Heart left ventricle (tissue), 16 donors: ENCODE measurements around the gene SCYL2. TPM values are rescaled to one million over a fixed set of nuclear protein-coding genes. Genes with fewer than 3 reads are reported as not detected.
"Not testable (repeated sequence)": the region's sequence is repeated elsewhere in the genome, so short reads cannot be mapped to it uniquely, and the experiment has no call there.

Experiments used
- ATAC-seq, 4 donors: fragments of 200-7000 bp; cut with Tn5 transposase; one replicate each; pipeline ENCODE4 v1.9.1; 2020 to 2022; ENCODE audit warnings: moderate library complexity in 4 of 4, mild to moderate bottlenecking in 3 of 4, moderate number of reproducible peaks in 1 of 4
- DNase-seq, 5 donors: peaks; one replicate each; pipeline ENCODE4 v3.0.0-alpha.2; 2020
- H3K27ac ChIP-seq, 12 donors: fragments of 200-600 bp; sonication (generic) in 4 of 12; one replicate each; pipeline versions ENCODE4 v1.5.0 to v1.8.0; 2016 to 2022; ENCODE audit warnings: mild to moderate bottlenecking in 2 of 12
- H3K27me3 ChIP-seq, 9 donors: fragments of 200-600 bp; sonication (generic) in 2 of 9; one replicate each; pipeline versions ENCODE4 v1.5.1 to v1.8.0; 2016 to 2022; ENCODE audit warnings: mild to moderate bottlenecking in 3 of 9
- H3K36me3 ChIP-seq, 9 donors: fragments of 200-600 bp; sonication (generic) in 2 of 9; one replicate each; pipeline versions ENCODE4 v1.5.0 to v1.8.0; 2018 to 2022; ENCODE audit warnings: mild to moderate bottlenecking in 2 of 9
- H3K4me1 ChIP-seq, 12 donors: fragments of 200-600 bp; sonication (generic) in 4 of 12; one replicate each; pipeline versions ENCODE4 v1.5.0 to v1.8.0; 2016 to 2022; ENCODE audit warnings: mild to moderate bottlenecking in 3 of 12
- H3K4me3 ChIP-seq, 12 donors: fragments of 200-600 bp; sonication (generic) in 4 of 12; one replicate each; pipeline versions ENCODE4 v1.5.0 to v1.8.0; 2017 to 2022; ENCODE audit warnings: mild to moderate bottlenecking in 9 of 12, moderate library complexity in 4 of 12
- H3K9me3 ChIP-seq, 12 donors: fragments of 200-600 bp; sonication (generic) in 4 of 12; one replicate each; pipeline versions ENCODE4 v1.5.0 to v1.8.0; 2016 to 2022; ENCODE audit warnings: mild to moderate bottlenecking in 1 of 12
- POLR2A ChIP-seq, 2 donors: fragments of 450-650 bp; IDR thresholded peaks; one replicate each; pipeline ENCODE4 v1.6.1; 2017; ENCODE audit warnings: antibody characterized with exemption in 2 of 2, mild to moderate bottlenecking in 2 of 2, moderate library complexity in 2 of 2
- WGBS, 4 donors: extraction: QIAGEN DNeasy Blood & Tissue Kit in 2 of 4; methylation state at CpG; one replicate each; pipeline versions ENCODE4 v1.1.5 to v1.1.7; 2013 to 2018; 5-methylcytosine and 5-hydroxymethylcytosine counted together
- intact Hi-C, 10 donors: fragments of 100-400 bp; cut with DNase I; formaldehyde crosslinking; loops; one replicate each; pipeline versions ENCODE4 v1.11.1 to v1.14.2; 2022
- polyA plus RNA-seq, 2 donors: library from polyadenylated mRNA; stranded (reverse); fragments of 200-250 nt; gene quantifications; one replicate each; pipeline ENCODE4 v1.2.3, GENCODE V29; 2013
- total RNA-seq, 9 donors: library from RNA; depleted of rRNA in 2 of 9; stranded (reverse); fragments of >200 nt in 2 of 9; fragmentation: NEBNext Ultra II Directional in 3 of 9; extraction: Animal tissue kit (Norgen Biotek cat#: 25700) in 3 of 9; gene quantifications; one replicate each; pipeline versions ENCODE4 v1.1.0 to v1.2.4, GENCODE V29; 2016 to 2023
- TF ChIP-seq, protein P1 (sequence below), 12 donors: fragments of 200-600 bp; sonication (generic) in 4 of 12; IDR thresholded peaks; one replicate each; pipeline versions ENCODE4 v1.5.0 to v1.8.0; 2018 to 2022; ENCODE audit warnings: antibody characterized with exemption in 12 of 12, mild to moderate bottlenecking in 5 of 12
- donor health status: ischemic (EF 13 %, LVEDD 7.1; RV severe dilation, severe dysfunction).
- donor health status: healthy with polysubstance abuse.
- donor health status: DM: no; HTN: yes; CAD: no.
- donor health status: DM: no; HTN: no; CAD: no.
- donor health status: ischemic (EF 25% LVEDD 6.9; RV normal size, moderate dysfunction).
- donor health status: ischemic (EF 25% LVEDD 5.7; RV mildly dilated, moderate dysfunction).
- donor health status: healthy.
- donor health status: DM: yes; HTN: yes; CAD: no.
- donor health status: ischemic (EF 35%, LVEDD 5.7; RV mildly dilated, moderate dysfunction).
- donor health status: nonischemic (EF 11% LVEDD 7.7; RV severe dilation, severe dysfunction).
- donor health status: DM: yes; HTN: yes; CAD: no.
- donor health status: PGD.
- donor health status: ischemic (EF 29% LVEDD 5.4; RV normal size, mild dysfunction).
- donor health status: nonischemic (EF 23%, LVEDD 6.1; RV moderate dilation, normal function).

Gene SCYL2
- total and polyA plus RNA-seq, 11 donors: 8.1 to 41.3 (median 30.2) TPM

DNA sequence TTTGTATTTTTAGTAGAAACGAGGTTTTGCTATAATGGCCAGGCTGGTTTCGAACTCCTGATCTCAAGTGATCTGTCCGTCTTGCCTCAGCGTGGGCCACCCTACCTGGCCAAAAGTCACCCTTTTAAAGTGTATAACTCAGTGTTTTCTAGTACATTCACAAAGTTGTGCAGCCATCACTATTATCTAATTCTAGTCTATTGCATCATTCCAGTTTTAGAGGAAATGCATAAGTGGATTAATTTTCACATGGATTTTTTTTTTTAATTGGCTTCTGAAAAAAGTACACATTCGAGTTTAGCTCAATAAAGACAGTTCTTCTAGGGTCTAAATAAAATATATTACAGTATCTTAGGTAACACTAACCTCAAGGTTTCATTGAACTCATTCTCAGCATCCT lies 3.8 kb upstream of the SCYL2 start:
- peaks cover 0 to 8% (median 3%) of the 10 kb centered on the region in 12 donors for H3K4me1 ChIP-seq
- no peaks in the 10 kb centered on the region for H3K9me3 ChIP-seq
- no peaks in the 10 kb centered on the region for H3K36me3 ChIP-seq
- ATAC-seq (no peak), DNase-seq (no peak)
- no peaks in the 10 kb centered on the region for H3K27me3 ChIP-seq
- TF ChIP-seq, protein P1, sequence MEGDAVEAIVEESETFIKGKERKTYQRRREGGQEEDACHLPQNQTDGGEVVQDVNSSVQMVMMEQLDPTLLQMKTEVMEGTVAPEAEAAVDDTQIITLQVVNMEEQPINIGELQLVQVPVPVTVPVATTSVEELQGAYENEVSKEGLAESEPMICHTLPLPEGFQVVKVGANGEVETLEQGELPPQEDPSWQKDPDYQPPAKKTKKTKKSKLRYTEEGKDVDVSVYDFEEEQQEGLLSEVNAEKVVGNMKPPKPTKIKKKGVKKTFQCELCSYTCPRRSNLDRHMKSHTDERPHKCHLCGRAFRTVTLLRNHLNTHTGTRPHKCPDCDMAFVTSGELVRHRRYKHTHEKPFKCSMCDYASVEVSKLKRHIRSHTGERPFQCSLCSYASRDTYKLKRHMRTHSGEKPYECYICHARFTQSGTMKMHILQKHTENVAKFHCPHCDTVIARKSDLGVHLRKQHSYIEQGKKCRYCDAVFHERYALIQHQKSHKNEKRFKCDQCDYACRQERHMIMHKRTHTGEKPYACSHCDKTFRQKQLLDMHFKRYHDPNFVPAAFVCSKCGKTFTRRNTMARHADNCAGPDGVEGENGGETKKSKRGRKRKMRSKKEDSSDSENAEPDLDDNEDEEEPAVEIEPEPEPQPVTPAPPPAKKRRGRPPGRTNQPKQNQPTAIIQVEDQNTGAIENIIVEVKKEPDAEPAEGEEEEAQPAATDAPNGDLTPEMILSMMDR (IDR thresholded peaks at IDR 0.05): no peak
- TF ChIP-seq POLR2A (IDR thresholded peaks at IDR 0.05): no peak
- intact Hi-C loops: no loop called here
- 81 to 91% (median 87%) methylated on average over 5 of the region's 5 CpGs for WGBS, 4 donors
- no peak overlapping the region for H3K4me3 ChIP-seq
- H3K27ac ChIP-seq: no peak overlapping the region

DNA sequence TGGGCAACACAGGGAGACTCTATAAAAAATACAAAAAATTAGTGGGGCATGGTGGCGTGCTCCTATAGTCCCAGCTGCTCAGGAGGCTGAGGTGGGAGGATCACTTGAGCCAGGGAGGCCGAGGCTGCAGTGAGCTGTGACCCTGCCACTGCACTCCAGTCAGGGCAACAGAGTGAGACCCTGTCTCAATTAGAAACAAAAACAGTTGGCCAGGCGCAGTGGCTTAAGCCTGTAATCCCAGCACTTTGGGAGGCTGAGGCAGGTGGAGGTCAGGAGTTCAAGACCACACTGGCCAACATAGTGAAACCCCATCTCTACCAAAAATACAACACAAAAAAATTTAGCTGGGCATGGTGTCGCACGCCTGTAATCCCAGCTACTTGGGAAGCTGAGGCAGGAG lies 1.9 kb upstream of the SCYL2 start:
- H3K4me3 ChIP-seq, H3K36me3 ChIP-seq, DNase-seq, H3K27ac ChIP-seq, H3K27me3 ChIP-seq, ATAC-seq, H3K9me3 ChIP-seq: not testable (repeated sequence)
- H3K4me1 ChIP-seq: peaks cover 8 to 28% (median 23%) of the 10 kb centered on the region in 12 donors
- WGBS, 4 donors: 92 to 97% (median 96%) methylated on average over 5 of the region's 5 CpGs
- intact Hi-C loops: loop anchor here in 2 of 10 donors (5.0 kb wide), 3 partner anchors 47 to 292 kb away; partner anchors contain the start of gene ACTR6 (in 2 of the 2)

DNA sequence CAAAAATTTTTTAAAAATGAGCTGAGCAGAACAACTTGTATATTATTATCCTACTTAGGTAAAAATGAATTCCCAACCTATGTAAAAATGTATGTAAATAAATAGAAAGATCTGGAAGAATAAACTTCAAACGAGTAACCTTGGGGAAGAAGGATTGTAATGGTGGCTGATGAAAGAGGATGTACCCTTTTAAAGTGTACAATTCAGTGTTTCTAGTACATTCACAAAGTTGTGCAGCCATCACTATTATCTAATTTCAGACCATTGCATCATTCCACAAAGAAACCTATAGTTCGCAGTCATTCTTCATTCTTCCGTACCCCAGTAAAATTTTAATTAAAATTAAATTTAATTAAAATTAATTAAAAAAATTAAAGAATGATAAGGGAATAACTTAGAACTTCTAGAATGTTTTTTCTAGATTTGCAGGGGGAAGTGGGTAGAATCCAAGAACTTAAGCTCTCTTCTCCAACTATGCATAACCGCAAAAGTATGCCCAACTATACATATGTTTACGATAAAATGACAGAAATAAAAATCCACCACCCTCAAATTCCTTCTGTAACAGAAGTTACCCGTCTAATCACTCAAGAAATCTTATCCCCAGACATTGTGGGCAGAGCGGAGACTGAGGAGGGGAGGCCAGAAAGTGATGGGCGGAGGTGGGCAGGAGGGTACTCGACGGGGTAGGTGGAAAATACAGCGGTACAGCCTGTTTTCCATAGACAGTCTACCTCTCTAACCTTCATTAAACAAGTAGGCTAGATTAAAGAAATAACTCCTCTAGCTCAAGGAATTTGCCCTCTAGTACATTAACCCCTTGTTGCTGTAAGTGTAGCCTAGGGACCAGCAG lies 1.0 kb upstream of the SCYL2 start:
- intact Hi-C loops: loop anchor here in 5 of 10 donors (2.0 to 5.0 kb wide), 6 partner anchors 31 to 291 kb away; partner anchors contain the start of genes ACTR6 (in 4 of the 5) and BLTP3B (in 1 of the 5)
- peak overlapping the region in 10 of 12 donors; percentile 74 to 99 (median 94) for H3K4me3 ChIP-seq
- H3K9me3 ChIP-seq: no peaks in the 10 kb centered on the region
- TF ChIP-seq, protein P1 (IDR thresholded peaks at IDR 0.05): no peak
- TF ChIP-seq POLR2A (IDR thresholded peaks at IDR 0.05): no peak
- no peaks in the 10 kb centered on the region for H3K36me3 ChIP-seq
- DNase-seq (no peak), ATAC-seq (no peak)
- WGBS, 4 donors: 70 to 74% (median 72%) methylated on average over 11 of the region's 11 CpGs
- H3K4me1 ChIP-seq: peaks cover 14 to 37% (median 24%) of the 10 kb centered on the region in 12 donors
- H3K27ac ChIP-seq: peak overlapping the region in 11 of 12 donors; percentile 89 to 99 (median 97)
- no peaks in the 10 kb centered on the region for H3K27me3 ChIP-seq

DNA sequence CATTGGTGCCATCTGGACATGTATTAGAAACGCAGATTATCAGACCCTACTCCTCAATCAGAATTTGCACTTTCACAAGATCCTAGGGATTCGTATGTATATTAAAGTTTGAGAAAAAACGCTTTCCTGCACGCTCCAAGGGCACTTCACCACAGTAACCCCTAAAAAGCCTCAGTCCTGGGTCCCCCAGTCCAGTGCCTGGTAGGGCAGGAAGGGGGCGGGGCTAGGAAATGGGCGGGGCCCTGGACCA lies 467 bp upstream of the SCYL2 start:
- Histone ChIP-seq H3K9me3 (no peaks in the 10 kb centered on the region), H3K4me3 (peak overlapping the region; percentile 74 to 99 (median 92)), H3K27ac (peak overlapping the region; percentile 89 to 99 (median 97)), H3K27me3 (no peaks in the 10 kb centered on the region), H3K36me3 (no peaks in the 10 kb centered on the region), H3K4me1 (peaks cover 15 to 42% (median 24%) of the 10 kb centered on the region in 12 donors)
- WGBS, 4 donors: 1 to 4% (median 2%) methylated on average over 6 of the region's 6 CpGs
- ATAC-seq (peak; percentile 88 to 90 (median 88)), DNase-seq (peak in 2 of 5 donors; percentile 93 to 95)
- intact Hi-C loops: loop anchor here in 5 of 10 donors (2.0 to 5.0 kb wide), 6 partner anchors 32 to 291 kb away; partner anchors contain the start of genes ACTR6 (in 4 of the 5) and BLTP3B (in 1 of the 5)
- no peak for TF ChIP-seq POLR2A (IDR thresholded peaks at IDR 0.05)
- TF ChIP-seq, protein P1 (IDR thresholded peaks at IDR 0.05): no peak
